B cell (primary cell): ENCODE measurements around the gene GIGYF2.

Experiments used
- EZH2 ChIP-seq: IDR thresholded peaks from 2 replicates; pipeline ENCODE4 v1.6.1; 2012; ENCODE audit warnings: borderline replicate concordance, low read depth, mild to moderate bottlenecking, moderate library complexity, low read length; ENCODE audit not compliant: insufficient read depth, poor library complexity, severe bottlenecking
- TF ChIP-seq, protein P1 (sequence below): fragments of 200-600 bp; IDR thresholded peaks from one replicate; pipeline ENCODE4 v1.8.0; 2022; ENCODE audit warnings: antibody characterized with exemption, mild to moderate bottlenecking

- TF ChIP-seq EZH2, result no peak
- TF ChIP-seq, protein P1, sequence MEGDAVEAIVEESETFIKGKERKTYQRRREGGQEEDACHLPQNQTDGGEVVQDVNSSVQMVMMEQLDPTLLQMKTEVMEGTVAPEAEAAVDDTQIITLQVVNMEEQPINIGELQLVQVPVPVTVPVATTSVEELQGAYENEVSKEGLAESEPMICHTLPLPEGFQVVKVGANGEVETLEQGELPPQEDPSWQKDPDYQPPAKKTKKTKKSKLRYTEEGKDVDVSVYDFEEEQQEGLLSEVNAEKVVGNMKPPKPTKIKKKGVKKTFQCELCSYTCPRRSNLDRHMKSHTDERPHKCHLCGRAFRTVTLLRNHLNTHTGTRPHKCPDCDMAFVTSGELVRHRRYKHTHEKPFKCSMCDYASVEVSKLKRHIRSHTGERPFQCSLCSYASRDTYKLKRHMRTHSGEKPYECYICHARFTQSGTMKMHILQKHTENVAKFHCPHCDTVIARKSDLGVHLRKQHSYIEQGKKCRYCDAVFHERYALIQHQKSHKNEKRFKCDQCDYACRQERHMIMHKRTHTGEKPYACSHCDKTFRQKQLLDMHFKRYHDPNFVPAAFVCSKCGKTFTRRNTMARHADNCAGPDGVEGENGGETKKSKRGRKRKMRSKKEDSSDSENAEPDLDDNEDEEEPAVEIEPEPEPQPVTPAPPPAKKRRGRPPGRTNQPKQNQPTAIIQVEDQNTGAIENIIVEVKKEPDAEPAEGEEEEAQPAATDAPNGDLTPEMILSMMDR, result no peak
Measured at GRCh38 chr2:232770207-232770606, 73.1 kb downstream of the GIGYF2 start.
